NCI-H1436 (cell line): ENCODE measurements around the gene CDON.

Source experiments
- DNase-seq: peaks from one replicate; lab custom pipeline; 2025; lab: John Stamatoyannopoulos, UW

Gene CDON

GRCh38 chr11:125943661-125944349 is 118.9 kb downstream of the CDON start:
- no peak for DNase-seq

GRCh38 chr11:125942771-125943428 is 119.8 kb downstream of the CDON start:
- no peak for DNase-seq

GRCh38 chr11:125941619-125942611 is 120.8 kb downstream of the CDON start:
- peak; percentile 61 for DNase-seq

- no peak for DNase-seq
Measured at GRCh38 chr11:125941267-125941618, 121.4 kb downstream of the CDON start.

- DNase-seq, result no peak
Measured at GRCh38 chr11:125940145-125940544, 122.5 kb downstream of the CDON start.

- no peak for DNase-seq
Measured at GRCh38 chr11:125939081-125939521, 123.6 kb downstream of the CDON start.

- no peak for DNase-seq
Measured at GRCh38 chr11:125938418-125938817, 124.2 kb downstream of the CDON start.

GRCh38 chr11:125935618-125936199 is 127.0 kb downstream of the CDON start:
- DNase-seq, result no peak

- DNase-seq, result no peak
Measured at GRCh38 chr11:125935056-125935455, 127.6 kb downstream of the CDON start.

- DNase-seq, result no peak
Measured at GRCh38 chr11:125934473-125934872, 128.2 kb downstream of the CDON start.

- DNase-seq, result no peak
Measured at GRCh38 chr11:125933030-125933813, 129.4 kb downstream of the CDON start.

- no peak for DNase-seq
Measured at GRCh38 chr11:125932301-125932700, 130.4 kb downstream of the CDON start.

- no peak for DNase-seq
Measured at GRCh38 chr11:125931668-125932067, 131.0 kb downstream of the CDON start.

- no peak for DNase-seq
Measured at GRCh38 chr11:125931116-125931515, 131.6 kb downstream of the CDON start.

GRCh38 chr11:125930076-125930450 is 132.6 kb downstream of the CDON start:
- no peak for DNase-seq

- DNase-seq, result no peak
Measured at GRCh38 chr11:125929445-125930075, 133.1 kb downstream of the CDON start.

- no peak for DNase-seq
Measured at GRCh38 chr11:125926682-125927081, 136.0 kb downstream of the CDON start.

- no peak for DNase-seq
Measured at GRCh38 chr11:125925804-125926203, 136.9 kb downstream of the CDON start.

GRCh38 chr11:125925247-125925740 is 137.4 kb downstream of the CDON start:
- no peak for DNase-seq

- no peak for DNase-seq
Measured at GRCh38 chr11:125924384-125925007, 138.2 kb downstream of the CDON start.
